ENCODE results near the gene SERINC2.
"Not testable (repeated sequence)": the region's sequence is repeated elsewhere in the genome, so short reads cannot be mapped to it uniquely, and the experiment has no call there.

Gene SERINC2

GRCh38 chr1:31426249-31426922 is 13.4 kb downstream of the SERINC2 start:
- DNase-seq (ENCODE audit: low read depth, low spot score) = no peak
- TF ChIP-seq, protein P1, sequence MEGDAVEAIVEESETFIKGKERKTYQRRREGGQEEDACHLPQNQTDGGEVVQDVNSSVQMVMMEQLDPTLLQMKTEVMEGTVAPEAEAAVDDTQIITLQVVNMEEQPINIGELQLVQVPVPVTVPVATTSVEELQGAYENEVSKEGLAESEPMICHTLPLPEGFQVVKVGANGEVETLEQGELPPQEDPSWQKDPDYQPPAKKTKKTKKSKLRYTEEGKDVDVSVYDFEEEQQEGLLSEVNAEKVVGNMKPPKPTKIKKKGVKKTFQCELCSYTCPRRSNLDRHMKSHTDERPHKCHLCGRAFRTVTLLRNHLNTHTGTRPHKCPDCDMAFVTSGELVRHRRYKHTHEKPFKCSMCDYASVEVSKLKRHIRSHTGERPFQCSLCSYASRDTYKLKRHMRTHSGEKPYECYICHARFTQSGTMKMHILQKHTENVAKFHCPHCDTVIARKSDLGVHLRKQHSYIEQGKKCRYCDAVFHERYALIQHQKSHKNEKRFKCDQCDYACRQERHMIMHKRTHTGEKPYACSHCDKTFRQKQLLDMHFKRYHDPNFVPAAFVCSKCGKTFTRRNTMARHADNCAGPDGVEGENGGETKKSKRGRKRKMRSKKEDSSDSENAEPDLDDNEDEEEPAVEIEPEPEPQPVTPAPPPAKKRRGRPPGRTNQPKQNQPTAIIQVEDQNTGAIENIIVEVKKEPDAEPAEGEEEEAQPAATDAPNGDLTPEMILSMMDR (IDR thresholded peaks at IDR 0.05; ENCODE audit: low read depth, low read length) = no peak
- in situ Hi-C loops (cut with HindIII; ENCODE audit: low sequenced_read_pairs) = no loop called here
- no peak overlapping the region for H3K4me3 ChIP-seq (ENCODE audit: low read depth, low read length)

- in situ Hi-C loops (cut with HindIII; ENCODE audit: low sequenced_read_pairs) = no loop called here
- no peak overlapping the region for H3K4me3 ChIP-seq (ENCODE audit: low read depth, low read length)
- TF ChIP-seq, protein P1 (IDR thresholded peaks at IDR 0.05; ENCODE audit: low read depth, low read length) = no peak
- no peak for DNase-seq (ENCODE audit: low read depth, low spot score)
These were observed 14.3 kb downstream of the SERINC2 start for GRCh38 chr1:31427322-31427721.

DNA sequence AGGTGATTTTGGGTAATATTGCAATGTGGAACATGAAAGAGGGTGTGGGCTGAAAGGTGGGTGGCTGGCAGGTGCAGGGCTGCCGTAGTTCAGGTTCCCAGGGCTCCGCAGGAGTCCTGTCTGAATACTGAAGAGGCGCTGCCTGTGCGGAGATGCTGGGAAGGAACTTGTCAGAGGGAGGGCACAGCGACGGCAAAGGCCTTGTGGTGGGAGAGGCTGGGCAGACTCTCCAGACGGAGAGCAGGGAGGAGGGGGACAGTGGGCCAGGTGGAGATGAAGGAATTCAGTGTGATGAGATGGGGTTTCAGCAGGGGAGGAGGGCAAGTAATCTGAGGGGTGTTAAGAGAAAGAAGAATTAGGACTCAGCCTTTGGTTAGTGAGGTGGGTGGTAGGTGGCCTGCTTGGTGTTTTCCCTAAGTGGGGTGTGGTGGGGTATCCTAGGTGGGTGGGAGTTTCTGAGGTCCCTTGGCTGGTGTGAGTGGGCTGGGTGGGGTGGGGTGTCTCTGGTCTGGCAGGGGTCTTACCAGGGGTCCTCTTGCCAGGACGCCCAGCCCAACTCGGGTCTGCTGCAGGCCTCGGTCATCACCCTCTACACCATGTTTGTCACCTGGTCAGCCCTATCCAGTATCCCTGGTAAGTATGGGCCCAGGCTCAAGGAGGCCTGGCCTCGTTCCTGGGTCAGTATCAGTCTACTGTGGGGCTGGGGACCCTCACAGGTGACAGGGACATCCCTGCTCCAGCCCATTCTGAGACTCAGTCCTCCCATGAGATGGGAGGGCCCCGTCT is 15.6 kb downstream of the SERINC2 start:
- DNase-seq (ENCODE audit: low read depth, low spot score) = no peak
- in situ Hi-C loops (cut with HindIII; ENCODE audit: low sequenced_read_pairs) = no loop called here
- TF ChIP-seq, protein P1 (IDR thresholded peaks at IDR 0.05; ENCODE audit: low read depth, low read length) = no peak
- H3K4me3 ChIP-seq (ENCODE audit: low read depth, low read length) = no peak overlapping the region

GRCh38 chr1:31429583-31429982 is 16.6 kb downstream of the SERINC2 start:
- no peak for DNase-seq (ENCODE audit: low read depth, low spot score)
- in situ Hi-C loops (cut with HindIII; ENCODE audit: low sequenced_read_pairs) = no loop called here
- TF ChIP-seq, protein P1 (IDR thresholded peaks at IDR 0.05; ENCODE audit: low read depth, low read length) = no peak
- H3K4me3 ChIP-seq (ENCODE audit: low read depth, low read length) = no peak overlapping the region

GRCh38 chr1:31431351-31432257 is 18.6 kb downstream of the SERINC2 start:
- DNase-seq (ENCODE audit: low read depth, low spot score); in situ Hi-C loops (cut with HindIII; ENCODE audit: low sequenced_read_pairs); H3K4me3 ChIP-seq (ENCODE audit: low read depth, low read length): not testable (repeated sequence)

DNA sequence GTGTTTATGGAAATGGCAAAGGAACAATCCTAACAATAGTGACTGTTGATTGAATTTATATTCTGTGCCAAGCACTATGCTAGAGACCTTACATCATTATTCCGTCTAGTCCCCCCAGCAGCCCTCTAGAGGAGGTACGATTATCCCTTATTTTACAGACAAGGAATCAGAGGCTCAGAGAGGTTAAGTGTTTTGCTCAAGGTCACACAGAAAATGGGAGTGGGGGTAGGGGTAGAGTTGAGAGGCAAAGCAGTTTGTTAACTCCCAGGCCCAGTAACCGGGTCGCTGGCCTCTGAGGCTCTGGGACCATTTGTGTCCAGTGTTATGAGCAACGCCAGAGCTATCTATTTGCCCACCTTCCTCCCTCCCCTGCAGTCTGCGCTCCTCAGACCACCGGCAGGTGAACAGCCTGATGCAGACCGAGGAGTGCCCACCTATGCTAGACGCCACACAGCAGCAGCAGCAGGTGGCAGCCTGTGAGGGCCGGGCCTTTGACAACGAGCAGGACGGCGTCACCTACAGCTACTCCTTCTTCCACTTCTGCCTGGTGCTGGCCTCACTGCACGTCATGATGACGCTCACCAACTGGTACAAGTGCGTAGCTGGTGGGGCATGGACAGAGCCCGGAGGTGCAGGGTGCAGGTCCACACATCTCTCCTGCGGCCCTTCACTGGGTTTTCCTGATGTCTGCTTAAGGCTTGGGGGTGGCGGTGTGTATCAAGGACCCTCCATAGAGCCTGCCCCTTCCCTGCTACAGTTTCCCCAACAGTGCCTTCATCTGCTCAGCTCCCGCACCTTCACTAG is 19.8 kb downstream of the SERINC2 start:
- DNase-seq (ENCODE audit: low read depth, low spot score) = no peak
- TF ChIP-seq, protein P1 (IDR thresholded peaks at IDR 0.05; ENCODE audit: low read depth, low read length) = no peak
- in situ Hi-C loops (cut with HindIII; ENCODE audit: low sequenced_read_pairs) = no loop called here
- no peak overlapping the region for H3K4me3 ChIP-seq (ENCODE audit: low read depth, low read length)

Measured in astrocyte of the spinal cord (primary cell).